Neural cell (in vitro differentiated cells): ENCODE measurements around the gene VIT. TPM values are rescaled to one million over a fixed set of nuclear protein-coding genes. Genes with fewer than 3 reads are reported as not detected.

ENCODE experiments used
- H2AFZ ChIP-seq: fragments of 200-600, 300-800 bp; sonication (generic), shearing (Covaris generic); 2 replicates; pipeline ENCODE4 v1.6.0; 2014; ENCODE audit warnings: low read depth, mild to moderate bottlenecking, antibody characterized with exemption, low read length, moderate library complexity
- H3F3A ChIP-seq: fragments of 200-600 bp; shearing (Covaris generic); 2 replicates; pipeline ENCODE4 v1.6.1; 2016; ENCODE audit warnings: mild to moderate bottlenecking, moderate library complexity, mixed read lengths, antibody characterized with exemption, low read length; ENCODE audit not compliant: insufficient read depth, poor library complexity, severe bottlenecking
- H3K27ac ChIP-seq: fragments of 200-600, 300-800 bp; sonication (generic), shearing (Covaris generic); 2 replicates; pipeline ENCODE4 v1.5.1; 2014; ENCODE audit warnings: mild to moderate bottlenecking, low read length, moderate library complexity
- H3K27me3 ChIP-seq: fragments of 300-800, 200-600 bp; sonication (generic), shearing (Covaris generic); 2 replicates; pipeline ENCODE4 v1.6.0; 2014; ENCODE audit warnings: mild to moderate bottlenecking, low read depth, low read length, moderate library complexity; ENCODE audit not compliant: insufficient read depth
- H3K36me3 ChIP-seq: fragments of 300-800, 200-600 bp; sonication (generic), shearing (Covaris generic); 2 replicates; pipeline ENCODE4 v1.5.1; 2014; ENCODE audit warnings: mild to moderate bottlenecking, antibody characterized with exemption, low read length, moderate library complexity; ENCODE audit not compliant: insufficient read depth
- H3K4me2 ChIP-seq: fragments of 300-800, 200-600 bp; sonication (generic), shearing (Covaris generic); 2 replicates; pipeline ENCODE4 v1.6.0; 2014; ENCODE audit warnings: mild to moderate bottlenecking, low read length
- H3K4me3 ChIP-seq: fragments of 300-800, 200-600 bp; sonication (generic), shearing (Covaris generic); 2 replicates; pipeline ENCODE4 v1.5.1; 2014; ENCODE audit warnings: mild to moderate bottlenecking, low read length, moderate library complexity
- H3K79me2 ChIP-seq: fragments of 200-600 bp; shearing (Covaris generic); replicated peaks from 2 replicates; pipeline ENCODE4 v1.6.0; 2014; ENCODE audit warnings: mild to moderate bottlenecking, low read length, moderate library complexity; ENCODE audit not compliant: insufficient read depth
- H3K9ac ChIP-seq: fragments of 300-800, 200-600 bp; sonication (generic), shearing (Covaris generic); 2 replicates; pipeline ENCODE4 v1.6.1; 2016; ENCODE audit warnings: mild to moderate bottlenecking, low read length, mixed read lengths
- H3K9me2 ChIP-seq: fragments of 200-600 bp; shearing (Covaris generic); 2 replicates; pipeline ENCODE4 v1.6.1; 2016; ENCODE audit warnings: mild to moderate bottlenecking, low read length, mixed read lengths; ENCODE audit not compliant: insufficient read depth
- H3K9me3 ChIP-seq: fragments of 200-600, 300-800 bp; sonication (generic), shearing (Covaris generic); 2 replicates; pipeline ENCODE4 v1.6.1; 2016; ENCODE audit warnings: mild to moderate bottlenecking, mixed run types, low read length, moderate library complexity, mixed read lengths
- H4K20me1 ChIP-seq: fragments of 200-600 bp; shearing (Covaris generic); 2 replicates; pipeline ENCODE4 v1.6.1; 2016; ENCODE audit warnings: mild to moderate bottlenecking, mixed run types; ENCODE audit not compliant: insufficient read depth
- CTCF ChIP-seq: fragments of 450-650 bp; IDR thresholded peaks from 2 replicates; pipeline ENCODE4 v1.5.1; 2014; ENCODE audit warnings: antibody characterized with exemption, mild to moderate bottlenecking, moderate library complexity; ENCODE audit not compliant: poor library complexity, severe bottlenecking
- EP300 ChIP-seq: fragments of 450-650 bp; conservative IDR thresholded peaks from 2 replicates; pipeline ENCODE4 v1.6.1; 2014; ENCODE audit warnings: antibody characterized with exemption, mild to moderate bottlenecking, moderate library complexity; ENCODE audit not compliant: poor library complexity, severe bottlenecking
- EZH2 ChIP-seq: fragments of 200-600, 300-800 bp; shearing (Covaris generic), sonication (generic); IDR thresholded peaks from 2 replicates; pipeline ENCODE4 v1.6.1; 2014; ENCODE audit warnings: antibody characterized with exemption, low read length, borderline replicate concordance, mild to moderate bottlenecking; ENCODE audit not compliant: insufficient read depth, poor library complexity, severe bottlenecking
- MXI1 ChIP-seq: fragments of 450-650 bp; conservative IDR thresholded peaks from 2 replicates; pipeline ENCODE4 v1.6.1; 2014; ENCODE audit warnings: antibody characterized with exemption, mild to moderate bottlenecking; ENCODE audit not compliant: poor library complexity, severe bottlenecking
- POLR2AphosphoS5 ChIP-seq: IDR thresholded peaks from 2 replicates; pipeline ENCODE4 v1.6.1; 2012
- RAD21 ChIP-seq: fragments of 450-650 bp; conservative IDR thresholded peaks from 2 replicates; pipeline ENCODE4 v1.6.1; 2014; ENCODE audit warnings: antibody characterized with exemption, mild to moderate bottlenecking, moderate library complexity
- REST ChIP-seq: IDR thresholded peaks from 2 replicates; pipeline ENCODE4 v1.6.1; 2012; ENCODE audit warnings: borderline replicate concordance
- SMC3 ChIP-seq: fragments of 450-650 bp; conservative IDR thresholded peaks from 2 replicates; pipeline ENCODE4 v1.6.1; 2014; ENCODE audit warnings: antibody characterized with exemption, mild to moderate bottlenecking, moderate library complexity; ENCODE audit not compliant: poor library complexity
- TAF1 ChIP-seq: IDR thresholded peaks from 2 replicates; pipeline ENCODE4 v1.6.1; 2012; ENCODE audit warnings: low read depth
- polyA plus RNA-seq: library from polyadenylated mRNA; depleted of rRNA; stranded (reverse); fragments of >200 nt; gene quantifications from 2 replicates; pipeline ENCODE4 v1.2.3, GENCODE V29; 2014

Gene VIT
- polyA plus RNA-seq, 1 donor from 2014 or later, result not detected

GRCh38 chr2:36697424-36698066 lies 1.0 kb downstream of the VIT start:
- Histone ChIP-seq H4K20me1 (no peaks in the 10 kb centered on the region), H3K27me3 (no peaks in the 10 kb centered on the region), H3F3A (no peaks in the 10 kb centered on the region), H3K27ac (no peak overlapping the region), H3K9me2 (no peaks in the 10 kb centered on the region), H3K4me3 (no peak overlapping the region), H3K79me2 (no peaks in the 10 kb centered on the region), H2AFZ (no peak overlapping the region), H3K9me3 (no peaks in the 10 kb centered on the region), H3K9ac (no peak overlapping the region), H3K36me3 (no peaks in the 10 kb centered on the region), H3K4me2 (no peak overlapping the region)
- TF ChIP-seq SMC3 (no peak), CTCF (no peak), TAF1 (no peak), EP300 (no peak), RAD21 (no peak), POLR2AphosphoS5 (no peak), EZH2 (no peak), MXI1 (no peak), REST (no peak)

GRCh38 chr2:36698993-36699392 lies 2.5 kb downstream of the VIT start:
- no peaks in the 10 kb centered on the region for H3K79me2 ChIP-seq
- no peaks in the 10 kb centered on the region for H3F3A ChIP-seq
- H3K9ac ChIP-seq, result no peak overlapping the region
- no peaks in the 10 kb centered on the region for H3K27me3 ChIP-seq
- no peak overlapping the region for H3K27ac ChIP-seq
- no peaks in the 10 kb centered on the region for H3K36me3 ChIP-seq
- no peaks in the 10 kb centered on the region for H3K9me2 ChIP-seq
- H3K4me3 ChIP-seq, result no peak overlapping the region
- TF ChIP-seq CTCF (no peak), POLR2AphosphoS5 (no peak), SMC3 (no peak)
- H3K4me2 ChIP-seq, result no peak overlapping the region
- H4K20me1 ChIP-seq, result no peaks in the 10 kb centered on the region
- no peaks in the 10 kb centered on the region for H3K9me3 ChIP-seq
- H2AFZ ChIP-seq, result no peak overlapping the region
